SHP77 treated with DMSO at 0.1 percent for 48 hours (cell line): Measurements from ENCODE around the gene DRAM1.
"Not testable (repeated sequence)": the region's sequence is repeated elsewhere in the genome, so short reads cannot be mapped to it uniquely, and the experiment has no call there.

Experiments used
- DNase-seq: peaks from one replicate; lab custom pipeline; 2025; lab: John Stamatoyannopoulos, UW

Gene DRAM1, protein sequence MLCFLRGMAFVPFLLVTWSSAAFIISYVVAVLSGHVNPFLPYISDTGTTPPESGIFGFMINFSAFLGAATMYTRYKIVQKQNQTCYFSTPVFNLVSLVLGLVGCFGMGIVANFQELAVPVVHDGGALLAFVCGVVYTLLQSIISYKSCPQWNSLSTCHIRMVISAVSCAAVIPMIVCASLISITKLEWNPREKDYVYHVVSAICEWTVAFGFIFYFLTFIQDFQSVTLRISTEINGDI

DNA sequence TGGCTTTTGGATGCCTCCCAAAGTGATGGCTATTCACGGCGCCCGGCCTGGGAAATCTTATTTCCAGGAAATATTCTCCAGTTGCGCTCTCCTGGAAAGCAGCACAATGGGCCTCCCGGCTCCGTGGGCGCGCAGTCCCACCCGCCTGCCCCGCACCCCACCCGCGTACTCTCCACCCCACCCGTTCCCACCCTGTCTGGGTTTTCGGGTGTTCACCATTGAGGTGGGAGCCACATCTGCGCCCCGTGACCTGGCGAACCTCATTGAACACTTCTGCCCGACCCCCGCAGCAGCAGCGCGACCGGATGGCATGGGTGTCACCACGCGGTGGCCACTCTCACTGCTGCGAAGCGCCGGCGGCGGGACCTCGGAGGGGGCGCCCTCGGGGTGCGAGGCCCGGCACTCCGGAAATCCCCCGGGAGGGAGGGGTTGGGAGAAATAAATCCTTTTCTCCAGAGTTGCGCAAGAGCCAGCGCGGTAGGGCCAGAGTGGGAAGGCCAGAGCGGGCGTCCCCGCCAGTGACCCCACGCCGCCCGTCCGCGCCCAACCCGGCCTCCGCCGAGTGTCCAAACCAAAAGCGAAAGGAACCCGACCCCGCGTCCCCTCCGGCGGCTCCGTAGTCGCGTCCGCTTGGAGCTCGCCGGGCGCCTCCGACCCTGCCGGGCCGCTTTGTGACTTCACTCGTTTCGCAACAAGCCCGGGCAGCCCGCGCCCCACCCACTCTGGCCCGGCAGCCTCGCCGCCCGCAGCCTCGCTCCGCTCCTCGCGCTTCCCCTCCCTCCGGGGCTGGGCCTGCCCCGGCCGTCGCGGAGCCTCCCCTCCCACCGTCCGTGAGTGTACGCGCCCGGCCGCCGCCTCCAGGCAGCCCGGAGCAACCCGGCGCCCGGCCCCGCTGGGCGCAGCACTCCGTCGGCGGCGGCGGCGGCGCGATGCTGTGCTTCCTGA is at the start of gene DRAM1:
Gene DRAM1, plus strand, starts transcription at position 720 of the 945 bp plus-strand sequence. Its CDS starts 210 bp downstream, at position 930.
- DNase-seq: no peak

DNA sequence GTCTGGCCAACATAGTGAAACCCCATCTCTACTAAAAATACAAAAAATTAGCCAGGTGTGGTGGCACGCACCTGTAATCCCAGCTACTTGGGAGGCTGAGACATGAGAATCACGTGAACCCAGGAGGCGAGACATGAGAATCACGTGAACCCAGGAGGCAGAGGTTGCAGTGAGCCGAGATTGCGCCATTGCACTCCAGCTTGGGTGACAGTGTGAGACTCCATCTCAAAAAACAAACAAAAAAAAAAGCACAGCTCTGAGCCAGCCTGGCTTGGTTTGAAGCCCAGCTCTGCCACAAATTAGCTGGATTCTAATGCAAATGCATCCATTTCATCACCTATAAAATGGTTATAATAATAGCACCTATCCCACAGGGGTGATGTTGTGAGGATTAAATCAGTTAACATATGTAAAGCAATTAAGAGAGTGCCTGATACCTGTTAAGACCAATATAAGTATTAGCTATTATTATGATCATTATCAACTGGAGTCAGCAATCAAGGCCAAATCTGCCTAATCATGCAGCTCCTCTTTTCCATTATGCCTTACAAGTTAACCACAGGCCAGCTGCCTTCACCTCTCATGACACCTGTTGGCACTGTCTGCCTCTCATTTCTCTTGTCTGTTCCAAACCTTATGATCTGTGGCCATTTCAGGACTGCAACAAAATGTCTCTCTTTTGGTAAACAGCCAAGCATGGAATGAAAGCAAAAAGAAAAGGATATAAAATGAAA is 48.8 kb upstream of the DRAM1 start:
- DNase-seq: no peak

DNA sequence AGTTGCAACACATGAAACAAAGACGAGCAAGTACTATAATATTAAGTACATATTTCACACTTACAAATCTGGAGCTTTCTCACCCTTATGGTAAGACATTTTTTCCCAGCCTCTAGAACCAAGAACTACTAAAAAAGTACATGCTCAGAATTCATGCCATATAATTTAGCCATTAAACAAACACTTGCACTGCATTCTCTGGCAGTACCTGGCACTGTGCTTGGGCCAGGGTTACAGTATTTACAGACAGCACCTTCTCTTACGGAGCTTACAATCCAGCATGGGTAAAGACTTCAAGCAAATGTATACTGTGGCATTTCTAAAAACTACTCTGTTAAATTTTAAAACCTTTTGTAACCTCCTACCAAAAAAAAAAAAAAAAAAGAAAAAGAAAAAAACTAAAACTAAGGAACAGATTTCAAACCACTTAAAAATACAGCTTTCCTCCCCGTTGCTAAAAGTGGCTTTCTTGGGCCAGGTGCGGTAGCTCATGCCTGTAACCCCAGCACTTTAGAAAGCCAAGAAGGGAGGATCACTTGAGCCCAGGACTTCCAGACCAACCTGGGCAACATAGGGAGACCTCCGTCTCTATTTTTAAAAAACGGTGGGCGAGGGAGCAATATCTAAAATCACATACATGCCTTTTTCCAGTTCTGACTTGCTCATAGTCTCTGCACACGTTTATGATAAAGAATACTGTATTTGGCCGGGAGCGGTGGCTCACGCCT is 47.6 kb upstream of the DRAM1 start:
- DNase-seq: no peak

DNA sequence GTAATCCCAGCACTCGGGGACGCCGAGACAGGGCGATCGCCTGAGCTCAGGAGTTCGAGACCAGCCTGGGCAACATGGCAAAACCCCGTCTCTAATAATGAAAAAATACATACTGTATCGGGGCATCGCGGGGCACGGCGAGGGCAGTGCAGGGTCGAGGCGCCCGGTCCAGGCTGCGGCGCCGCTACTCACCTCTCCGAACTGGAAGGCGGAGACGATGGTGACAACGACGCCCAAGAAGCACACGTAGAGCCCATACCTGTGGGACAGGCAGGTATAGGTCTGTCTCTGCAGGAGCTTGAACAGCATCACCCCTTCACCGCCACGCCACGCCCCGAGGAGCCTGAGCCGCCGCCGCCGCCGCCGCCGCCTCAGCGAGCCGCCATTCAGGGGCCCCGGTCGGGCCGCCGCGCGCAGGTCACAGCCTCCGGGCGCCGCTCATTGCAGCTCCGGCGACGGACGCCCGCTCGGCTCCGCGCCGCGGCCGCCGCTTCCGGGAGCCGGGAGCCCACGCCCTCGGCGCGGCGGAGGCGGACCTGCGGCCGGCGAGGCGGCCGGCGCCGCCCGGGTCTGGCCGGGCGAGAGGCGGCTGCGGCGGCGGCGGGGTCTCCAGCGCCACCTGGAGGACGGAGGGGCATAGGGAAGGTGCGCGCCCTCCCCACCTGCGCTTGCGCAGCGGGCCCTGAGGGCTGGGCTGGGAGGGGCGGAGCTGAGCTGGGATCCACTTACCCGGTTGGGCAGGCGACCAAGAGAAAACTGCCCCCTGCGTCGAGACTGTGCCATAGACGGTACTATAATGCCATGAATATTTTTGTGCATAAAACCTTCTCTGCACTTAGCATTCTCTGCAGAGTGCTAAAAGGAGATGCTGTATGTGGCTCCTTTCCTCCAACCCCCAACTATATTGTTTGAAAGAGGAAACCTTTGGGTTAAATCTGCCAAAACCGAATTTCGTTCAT is 46.7 kb upstream of the DRAM1 start, which contains the start of gene GNPTAB:
Gene GNPTAB, minus strand, starts transcription at position 593 of the 959 bp plus-strand sequence. Its CDS starts 284 bp downstream, at position 309.
- DNase-seq: peak; percentile 52

DNA sequence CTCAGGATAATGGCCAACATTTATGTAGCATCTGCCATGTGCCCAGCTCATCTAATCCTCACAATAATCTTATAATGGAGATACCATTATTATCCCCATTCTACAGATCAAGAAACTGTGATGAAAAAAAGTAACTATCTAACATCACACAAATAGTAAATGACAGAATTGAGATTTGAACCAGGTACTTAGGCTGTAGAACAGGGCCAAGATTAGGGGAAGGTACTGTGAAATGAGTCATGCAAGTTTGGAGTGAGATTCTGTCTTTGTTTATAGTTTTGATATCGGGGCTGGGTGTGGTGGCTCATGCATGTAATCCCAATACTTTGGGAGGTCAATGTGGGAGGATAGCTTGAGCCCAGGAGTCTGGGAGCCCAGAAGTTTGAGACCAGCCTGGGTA is 45.4 kb upstream of the DRAM1 start:
- no peak for DNase-seq

DNA sequence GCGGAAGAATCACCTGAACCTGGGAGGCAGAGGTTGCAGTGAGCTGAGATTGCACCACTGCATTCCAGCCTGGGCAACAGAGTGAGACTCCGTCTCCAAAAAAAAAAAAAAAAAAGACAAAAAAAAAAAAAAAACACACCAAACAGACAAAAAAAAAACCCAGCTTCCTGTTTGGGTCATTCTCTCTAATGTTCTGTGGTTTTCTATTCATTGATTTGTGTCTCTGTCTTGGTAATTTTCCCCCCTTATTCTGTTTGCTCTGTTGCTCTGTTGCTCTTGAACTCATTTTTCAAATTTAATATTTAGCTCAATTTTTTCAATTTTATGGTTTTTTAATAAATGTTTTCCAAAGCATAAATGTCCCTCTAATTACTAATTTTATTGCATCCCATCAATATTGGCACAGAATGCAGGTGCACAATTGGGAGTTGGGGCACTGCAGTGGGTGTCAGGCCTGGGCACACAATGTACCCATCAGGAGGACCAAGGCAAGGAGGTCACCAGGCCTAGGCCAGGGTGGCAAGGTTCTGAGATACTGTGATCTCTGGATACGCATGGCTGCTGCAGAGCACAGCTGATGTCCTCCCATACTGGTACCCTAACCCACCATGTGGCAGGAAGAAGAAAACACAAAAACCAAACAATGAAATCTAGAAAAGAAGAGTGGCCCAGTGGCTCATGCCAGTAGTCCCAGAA is 38.6 kb upstream of the DRAM1 start:
- no peak for DNase-seq

GRCh38 chr12:101839324-101840283 is 37.8 kb upstream of the DRAM1 start:
- peak; percentile 14 for DNase-seq

GRCh38 chr12:101841069-101841468 is 36.3 kb upstream of the DRAM1 start:
- DNase-seq: no peak

DNA sequence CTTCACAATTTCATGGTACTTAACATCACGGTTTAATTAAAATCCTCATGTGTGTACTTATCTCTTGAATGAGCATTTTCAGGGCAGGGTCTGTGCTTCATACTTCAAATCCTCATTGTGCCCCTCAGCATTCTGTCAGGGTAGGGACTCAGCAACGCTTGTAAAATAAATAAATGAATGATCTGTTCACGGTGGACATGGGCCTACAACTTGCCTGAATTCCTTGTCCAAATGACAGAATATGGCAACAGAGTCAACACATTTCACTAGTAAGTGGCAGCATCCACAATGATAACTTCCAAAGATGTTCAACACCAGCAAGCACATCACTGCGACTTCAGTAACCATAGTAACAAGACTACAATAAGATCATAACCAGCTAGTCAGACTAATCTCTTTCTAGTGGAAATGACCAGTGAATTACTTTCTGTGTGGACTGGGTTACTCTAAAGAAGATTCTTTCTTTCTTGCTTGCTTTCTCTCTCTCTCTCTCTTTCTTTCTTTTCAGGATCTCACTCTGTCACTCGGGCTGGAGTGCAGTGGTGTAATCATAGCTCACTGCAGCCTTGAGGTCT is 32.2 kb upstream of the DRAM1 start:
- no peak for DNase-seq

GRCh38 chr12:101847325-101847724 is 30.1 kb upstream of the DRAM1 start:
- no peak for DNase-seq

DNA sequence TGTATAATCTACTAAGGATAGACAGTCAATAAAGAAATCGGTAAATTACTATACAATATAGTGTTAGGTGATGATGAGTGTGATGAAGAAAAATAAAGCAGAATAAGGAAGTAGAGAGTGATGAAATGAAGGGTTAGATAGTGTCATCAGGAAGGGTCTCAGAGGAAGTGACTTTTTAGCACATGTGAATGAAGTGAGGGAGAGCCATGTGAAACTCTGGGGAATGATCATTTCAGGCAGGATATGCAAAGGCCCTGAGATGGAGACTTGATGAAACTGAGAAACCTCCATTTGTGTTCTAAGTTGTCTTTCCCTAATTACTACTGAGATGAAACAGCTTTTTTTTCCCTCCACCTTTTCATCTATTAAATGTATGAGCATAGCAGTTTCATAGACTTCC is 27.2 kb upstream of the DRAM1 start:
- DNase-seq: no peak

DNA sequence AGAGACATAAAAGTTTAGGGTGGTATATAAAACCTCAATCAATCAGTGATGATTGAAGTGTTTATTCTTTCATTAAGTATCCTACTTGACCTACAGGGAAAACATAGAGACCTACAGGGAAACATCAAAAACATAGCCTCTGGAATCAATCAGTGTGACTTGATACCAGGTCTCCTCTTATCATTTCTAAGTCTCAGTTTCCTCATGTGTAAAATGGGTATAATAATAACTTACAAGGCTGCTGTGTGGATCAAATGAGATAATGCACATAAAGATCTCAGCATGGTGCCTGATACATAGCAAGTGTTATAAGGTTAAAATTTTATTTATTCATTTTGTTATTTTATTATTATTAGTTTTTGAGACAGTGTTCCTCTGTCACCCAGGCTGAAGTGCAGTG is 24.4 kb upstream of the DRAM1 start:
- DNase-seq: no peak

DNA sequence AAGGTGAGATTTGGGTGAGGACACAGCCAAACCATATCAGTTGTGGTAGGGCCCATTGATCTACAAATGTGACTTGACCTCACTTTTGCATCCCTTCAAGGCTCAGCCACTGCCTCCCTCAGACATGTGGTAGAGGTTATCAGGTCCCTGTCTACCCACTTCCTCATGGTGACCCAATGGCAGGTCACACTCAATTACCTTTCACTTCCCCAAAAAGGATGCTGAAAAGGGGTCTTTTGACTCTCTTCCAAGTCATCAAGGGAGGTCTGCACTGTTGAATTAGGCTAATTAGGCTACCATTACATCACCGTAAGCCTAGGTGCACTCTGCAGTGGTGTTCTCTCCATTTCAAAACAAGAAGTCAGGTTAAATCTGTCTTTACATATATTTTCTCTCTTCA is 22.6 kb upstream of the DRAM1 start:
- DNase-seq: no peak

GRCh38 chr12:101855364-101855884 is 22.0 kb upstream of the DRAM1 start:
- DNase-seq: no peak

GRCh38 chr12:101855976-101856375 is 21.4 kb upstream of the DRAM1 start:
- no peak for DNase-seq

DNA sequence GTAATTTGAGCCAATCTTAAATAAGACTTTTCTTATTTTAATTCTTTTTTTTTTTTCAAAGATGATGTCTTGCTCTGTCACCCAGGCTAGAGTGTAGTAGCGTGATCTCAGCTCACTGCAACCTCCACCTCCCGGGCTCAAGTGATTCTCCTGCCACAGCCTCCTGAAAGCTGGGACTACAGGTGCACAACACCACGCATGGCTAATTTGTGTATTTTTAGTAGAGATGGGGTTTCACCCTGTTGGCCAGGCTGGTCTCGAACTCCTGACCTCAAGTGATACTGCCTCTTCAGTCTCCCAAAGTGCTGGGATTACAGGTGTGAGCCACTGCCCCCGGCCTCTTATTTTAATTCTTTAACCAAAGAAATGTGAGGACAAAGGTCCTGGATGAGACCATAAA is 20.8 kb upstream of the DRAM1 start:
- DNase-seq: not testable (repeated sequence)

DNA sequence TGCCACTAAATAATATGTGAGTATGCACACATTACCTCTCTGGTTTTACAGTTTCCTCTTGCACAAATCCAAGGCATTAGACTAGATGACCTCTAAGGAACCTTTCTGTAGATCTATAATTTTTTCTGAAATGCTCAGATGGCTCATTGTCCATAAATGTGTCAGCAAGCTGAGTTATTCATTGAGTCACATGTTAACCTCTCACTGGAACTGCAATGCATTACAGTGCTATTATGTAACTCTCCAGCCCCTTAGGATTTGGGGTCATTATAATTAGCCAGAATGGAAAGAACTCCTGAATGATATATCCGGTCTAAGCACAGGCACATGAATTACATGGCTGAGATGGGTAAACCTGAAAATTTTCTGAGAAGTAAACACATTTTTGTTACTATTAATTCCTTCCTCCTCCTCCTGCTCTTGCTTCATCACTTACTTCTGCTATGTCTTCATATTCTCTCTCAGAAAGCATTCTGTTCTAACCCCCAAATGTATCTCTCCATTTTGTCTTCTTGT is 20.3 kb upstream of the DRAM1 start:
- no peak for DNase-seq

DNA sequence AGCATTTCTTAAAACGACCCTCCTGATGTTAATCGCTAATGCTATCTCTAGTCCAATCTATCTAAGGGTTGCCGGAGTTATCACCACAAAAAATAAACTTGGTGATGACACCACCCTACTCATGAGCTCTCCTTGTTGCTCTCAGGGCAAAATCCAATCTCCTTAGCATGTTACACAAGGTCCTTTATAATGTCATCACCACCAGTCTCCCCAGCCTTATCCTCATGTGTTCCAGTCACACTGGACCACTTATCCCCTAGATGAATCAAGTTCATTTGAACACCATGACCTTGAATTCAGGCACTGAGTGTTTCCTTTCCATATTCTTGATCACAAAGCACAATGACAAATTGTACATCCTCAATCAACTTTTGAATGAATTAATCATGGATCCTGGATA is 19.0 kb upstream of the DRAM1 start:
- DNase-seq: no peak
